AG10803 (cell line): Measurements from ENCODE around the gene DLGAP1.

Source experiments
- DNase-seq: peaks from one replicate; pipeline ENCODE4 v3.0.0; 2010; ENCODE audit warnings: low read depth
- H3K4me3 ChIP-seq: 2 replicates; pipeline ENCODE4 v1.5.1; 2011; ENCODE audit warnings: mild to moderate bottlenecking, low read length, control low read depth
- TF ChIP-seq, protein P1 (sequence below): conservative IDR thresholded peaks from 2 replicates; pipeline ENCODE4 v1.5.1; 2011; ENCODE audit warnings: mild to moderate bottlenecking, low read length, control low read depth, inconsistent platforms

DLGAP1 gene

GRCh38 chr18:3985664-3986063 is 469.4 kb downstream of the DLGAP1 start:
- TF ChIP-seq, protein P1, sequence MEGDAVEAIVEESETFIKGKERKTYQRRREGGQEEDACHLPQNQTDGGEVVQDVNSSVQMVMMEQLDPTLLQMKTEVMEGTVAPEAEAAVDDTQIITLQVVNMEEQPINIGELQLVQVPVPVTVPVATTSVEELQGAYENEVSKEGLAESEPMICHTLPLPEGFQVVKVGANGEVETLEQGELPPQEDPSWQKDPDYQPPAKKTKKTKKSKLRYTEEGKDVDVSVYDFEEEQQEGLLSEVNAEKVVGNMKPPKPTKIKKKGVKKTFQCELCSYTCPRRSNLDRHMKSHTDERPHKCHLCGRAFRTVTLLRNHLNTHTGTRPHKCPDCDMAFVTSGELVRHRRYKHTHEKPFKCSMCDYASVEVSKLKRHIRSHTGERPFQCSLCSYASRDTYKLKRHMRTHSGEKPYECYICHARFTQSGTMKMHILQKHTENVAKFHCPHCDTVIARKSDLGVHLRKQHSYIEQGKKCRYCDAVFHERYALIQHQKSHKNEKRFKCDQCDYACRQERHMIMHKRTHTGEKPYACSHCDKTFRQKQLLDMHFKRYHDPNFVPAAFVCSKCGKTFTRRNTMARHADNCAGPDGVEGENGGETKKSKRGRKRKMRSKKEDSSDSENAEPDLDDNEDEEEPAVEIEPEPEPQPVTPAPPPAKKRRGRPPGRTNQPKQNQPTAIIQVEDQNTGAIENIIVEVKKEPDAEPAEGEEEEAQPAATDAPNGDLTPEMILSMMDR, result no peak
- H3K4me3 ChIP-seq, result no peak overlapping the region
- peak; percentile 57 for DNase-seq

DNA sequence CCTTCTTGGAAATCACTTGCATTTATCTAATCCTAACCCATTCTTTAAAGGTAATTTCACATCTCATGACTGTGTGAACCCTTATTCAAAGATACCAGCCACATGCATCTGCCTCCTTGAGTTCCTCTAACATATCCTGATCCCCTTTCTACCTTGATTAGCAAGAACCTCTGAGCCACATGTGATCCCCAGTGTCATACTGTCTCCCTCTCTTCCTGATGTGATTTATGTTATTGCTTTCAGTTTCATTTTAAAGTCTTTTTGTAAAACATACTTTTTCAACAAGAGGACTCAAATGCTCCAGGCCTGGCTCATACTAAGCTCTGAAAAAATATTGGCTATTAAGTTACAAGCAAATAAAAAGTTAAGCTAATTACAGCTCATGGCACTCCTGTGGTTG is 470.1 kb downstream of the DLGAP1 start:
- DNase-seq, result no peak
- TF ChIP-seq, protein P1, result no peak
- H3K4me3 ChIP-seq, result no peak overlapping the region

GRCh38 chr18:3984163-3984757 is 470.8 kb downstream of the DLGAP1 start:
- DNase-seq, result no peak
- TF ChIP-seq, protein P1, result no peak
- H3K4me3 ChIP-seq, result no peak overlapping the region

DNA sequence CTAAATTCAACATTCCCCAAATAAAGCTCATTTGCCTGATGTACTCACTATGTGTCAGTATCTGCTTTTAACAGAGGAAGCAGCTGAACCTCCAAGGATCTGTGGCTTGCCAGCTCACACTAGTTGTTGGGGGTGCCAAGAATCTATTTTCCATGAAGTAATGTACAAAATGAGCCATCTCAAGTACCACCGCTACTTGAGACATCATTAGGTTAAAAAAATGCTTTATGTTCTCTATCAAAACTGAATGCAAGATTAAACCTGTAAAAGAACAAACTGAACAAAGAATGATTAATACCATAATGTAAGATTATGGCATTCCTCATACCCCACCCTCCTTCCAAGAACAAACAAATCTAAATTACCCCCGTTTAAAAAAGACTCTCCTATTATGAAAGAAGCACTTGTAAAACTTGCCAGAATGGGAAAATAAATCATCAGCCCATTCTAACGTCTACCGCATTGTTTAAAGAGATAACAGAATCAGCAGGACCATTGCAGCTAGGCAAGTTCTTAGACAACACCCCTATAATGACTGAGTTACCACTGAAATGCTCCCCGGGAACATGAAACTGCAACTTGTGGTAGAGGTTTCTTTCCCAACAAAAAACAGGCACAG is 471.6 kb downstream of the DLGAP1 start:
- DNase-seq, result peak; percentile 79
- H3K4me3 ChIP-seq, result no peak overlapping the region
- TF ChIP-seq, protein P1, result no peak

DNA sequence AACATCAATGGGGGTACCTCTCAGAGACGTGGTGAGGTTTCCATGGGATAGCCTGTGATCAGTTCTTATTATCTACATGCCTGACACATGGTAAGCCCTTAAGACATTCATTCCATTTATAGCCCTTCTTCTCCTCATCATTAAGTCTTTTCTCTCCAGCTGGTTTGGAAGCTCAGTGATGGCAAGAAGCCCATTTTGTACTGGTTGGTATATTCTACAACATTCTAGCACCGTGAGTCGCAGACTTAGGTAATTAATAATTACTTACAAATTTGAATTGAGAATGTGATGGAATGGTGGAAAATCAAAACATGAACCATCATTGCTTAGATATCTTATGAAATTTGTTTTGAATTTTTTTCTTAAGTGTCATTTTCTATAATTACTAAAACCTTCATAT is 472.6 kb downstream of the DLGAP1 start:
- no peak overlapping the region for H3K4me3 ChIP-seq
- DNase-seq, result peak; percentile 58
- TF ChIP-seq, protein P1, result no peak

- no peak overlapping the region for H3K4me3 ChIP-seq
- no peak for DNase-seq
- TF ChIP-seq, protein P1, result no peak
Observed at GRCh38 chr18:3979024-3979423, 476.1 kb downstream of the DLGAP1 start.

GRCh38 chr18:3973191-3973850 is 481.8 kb downstream of the DLGAP1 start:
- no peak for DNase-seq
- TF ChIP-seq, protein P1, result no peak
- no peak overlapping the region for H3K4me3 ChIP-seq
